Activated CD4-positive, alpha-beta T cell treated with anti-CD3 and anti-CD28 coated beads, Interleukin-2, amount 50 U/mL, for 4 hours (primary cell): Measurements from ENCODE around the gene SGTA.

Experiments used
- DNase-seq, 2 experiments: peaks; one replicate each; pipeline ENCODE4 v3.0.0-alpha.2; 2020

Gene SGTA

GRCh38 chr19:2768365-2769132, 14.5 kb downstream of the SGTA start:
- no peak for DNase-seq

- no peak for DNase-seq
Measured at GRCh38 chr19:2767688-2768087, 15.4 kb downstream of the SGTA start.

DNA sequence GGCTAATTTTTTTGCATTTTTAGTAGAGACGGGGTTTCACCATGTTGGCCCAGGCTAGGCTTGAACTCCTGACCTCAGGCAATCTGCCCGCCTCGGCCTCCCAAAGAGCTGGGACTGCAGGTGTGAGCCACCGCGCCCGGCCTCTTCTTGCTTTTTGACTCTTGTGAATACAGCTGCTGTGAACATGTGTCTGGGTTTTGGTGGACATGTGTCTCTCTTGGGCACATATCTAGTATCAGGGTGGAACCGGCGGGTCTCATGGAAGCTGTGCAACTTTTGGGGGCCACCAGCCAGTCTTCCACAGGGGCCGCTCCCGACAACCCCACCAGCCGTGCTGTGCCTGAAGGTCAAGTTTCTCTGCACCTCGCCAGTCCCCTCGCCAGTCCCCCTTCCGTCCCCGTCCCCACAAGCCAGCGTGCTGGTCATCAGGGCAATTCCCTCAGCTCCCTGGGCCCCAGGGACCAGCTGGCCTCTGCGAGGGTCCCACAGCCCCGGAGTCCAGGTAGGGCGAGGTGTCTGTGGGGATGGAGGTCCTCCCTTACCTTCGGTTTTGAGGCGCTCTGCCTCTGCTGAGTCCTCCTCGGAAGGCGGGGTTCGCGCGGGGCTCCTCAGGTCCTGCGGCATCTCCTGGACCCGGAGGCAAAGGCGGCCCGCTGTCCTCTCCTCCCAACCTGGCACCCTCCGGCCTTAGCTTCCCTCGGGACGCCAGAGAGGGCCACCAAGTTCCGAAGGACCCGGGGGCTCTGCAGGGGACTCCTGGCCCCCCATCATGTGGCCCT, 16.3 kb downstream of the SGTA start:
- no peak for DNase-seq

GRCh38 chr19:2765376-2765775, 17.7 kb downstream of the SGTA start:
- DNase-seq: no peak

DNA sequence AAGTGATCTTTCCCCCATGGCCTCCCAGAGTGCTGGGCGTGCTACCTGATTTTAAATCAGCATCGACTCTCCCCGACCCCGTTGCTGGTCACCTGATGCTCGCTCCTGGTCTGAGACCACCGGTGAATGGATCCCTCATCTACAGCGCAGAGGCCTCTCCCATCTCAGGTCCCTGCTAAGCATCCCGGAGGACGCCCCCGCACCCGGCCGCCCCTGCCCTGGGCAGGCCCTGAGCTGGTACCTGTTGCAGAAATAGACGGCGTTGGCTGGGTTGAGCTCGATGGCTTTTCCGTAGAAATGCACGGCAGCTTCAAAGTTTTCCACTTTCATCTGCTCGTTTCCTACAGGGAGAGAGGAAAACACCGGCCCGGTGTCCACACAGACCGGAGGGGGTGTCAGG, 18.1 kb downstream of the SGTA start:
- no peak for DNase-seq

DNA sequence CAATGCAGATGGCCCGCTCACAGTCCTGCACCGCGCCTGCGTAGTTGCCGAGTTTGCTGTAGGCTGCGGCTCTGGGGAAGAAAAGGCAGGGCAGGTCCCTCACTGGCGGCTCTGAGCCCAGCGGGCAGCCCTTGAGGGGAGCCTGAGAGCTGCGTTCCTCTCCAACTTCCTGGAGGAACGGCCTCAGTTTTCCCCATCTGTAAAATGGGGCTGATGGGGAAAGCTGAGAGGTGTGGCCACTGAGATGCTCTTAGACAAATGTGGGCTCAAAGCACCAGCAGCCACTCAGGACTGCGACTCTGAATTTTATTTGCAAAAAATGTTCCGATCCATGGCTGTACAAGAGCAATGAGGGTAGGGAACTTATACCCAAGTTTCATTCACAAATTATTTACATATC, 19.4 kb downstream of the SGTA start:
- no peak for DNase-seq

DNA sequence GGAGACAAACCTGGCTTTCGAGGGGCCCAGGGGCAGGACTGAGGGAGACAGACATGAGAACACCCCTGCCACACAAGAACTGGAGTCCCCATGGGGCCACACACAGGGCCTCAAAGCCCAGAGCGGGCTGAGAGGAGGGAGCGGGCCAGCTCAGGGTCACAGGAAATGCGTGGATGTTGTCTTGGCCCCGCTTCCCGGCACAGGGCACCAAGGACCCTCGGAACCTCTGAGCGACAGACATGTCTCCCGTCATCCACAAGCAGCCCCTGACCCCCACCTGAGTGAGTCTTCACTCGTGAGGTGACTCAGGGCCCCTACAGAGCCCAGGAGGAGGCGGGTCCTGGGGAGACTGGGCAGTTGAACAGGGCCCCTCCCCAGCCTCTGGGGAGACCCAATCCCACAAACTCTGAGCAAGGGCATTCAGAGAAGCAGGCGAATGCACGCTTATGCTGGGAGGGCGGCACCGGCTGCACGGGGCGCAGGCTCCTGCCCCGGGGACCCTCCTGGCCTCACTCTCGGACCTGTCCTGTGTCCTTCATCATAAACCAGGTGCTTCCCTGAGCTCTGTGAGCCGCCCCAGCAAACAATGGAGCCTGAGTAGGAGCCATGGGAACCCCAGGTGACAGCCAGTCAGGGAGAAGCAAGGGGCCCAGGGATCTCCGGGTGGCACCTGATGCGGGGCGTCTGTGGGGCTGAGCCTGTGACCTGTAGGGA, 20.1 kb downstream of the SGTA start:
- DNase-seq: no peak

GRCh38 chr19:2761876-2762782, 20.9 kb downstream of the SGTA start:
- no peak for DNase-seq

- no peak for DNase-seq
Measured at GRCh38 chr19:2761309-2761677, 21.8 kb downstream of the SGTA start.

GRCh38 chr19:2759965-2760364, 23.1 kb downstream of the SGTA start:
- no peak for DNase-seq

GRCh38 chr19:2759362-2759761, 23.7 kb downstream of the SGTA start:
- DNase-seq: no peak

- DNase-seq: no peak
Measured at GRCh38 chr19:2758601-2759313, 24.3 kb downstream of the SGTA start.

DNA sequence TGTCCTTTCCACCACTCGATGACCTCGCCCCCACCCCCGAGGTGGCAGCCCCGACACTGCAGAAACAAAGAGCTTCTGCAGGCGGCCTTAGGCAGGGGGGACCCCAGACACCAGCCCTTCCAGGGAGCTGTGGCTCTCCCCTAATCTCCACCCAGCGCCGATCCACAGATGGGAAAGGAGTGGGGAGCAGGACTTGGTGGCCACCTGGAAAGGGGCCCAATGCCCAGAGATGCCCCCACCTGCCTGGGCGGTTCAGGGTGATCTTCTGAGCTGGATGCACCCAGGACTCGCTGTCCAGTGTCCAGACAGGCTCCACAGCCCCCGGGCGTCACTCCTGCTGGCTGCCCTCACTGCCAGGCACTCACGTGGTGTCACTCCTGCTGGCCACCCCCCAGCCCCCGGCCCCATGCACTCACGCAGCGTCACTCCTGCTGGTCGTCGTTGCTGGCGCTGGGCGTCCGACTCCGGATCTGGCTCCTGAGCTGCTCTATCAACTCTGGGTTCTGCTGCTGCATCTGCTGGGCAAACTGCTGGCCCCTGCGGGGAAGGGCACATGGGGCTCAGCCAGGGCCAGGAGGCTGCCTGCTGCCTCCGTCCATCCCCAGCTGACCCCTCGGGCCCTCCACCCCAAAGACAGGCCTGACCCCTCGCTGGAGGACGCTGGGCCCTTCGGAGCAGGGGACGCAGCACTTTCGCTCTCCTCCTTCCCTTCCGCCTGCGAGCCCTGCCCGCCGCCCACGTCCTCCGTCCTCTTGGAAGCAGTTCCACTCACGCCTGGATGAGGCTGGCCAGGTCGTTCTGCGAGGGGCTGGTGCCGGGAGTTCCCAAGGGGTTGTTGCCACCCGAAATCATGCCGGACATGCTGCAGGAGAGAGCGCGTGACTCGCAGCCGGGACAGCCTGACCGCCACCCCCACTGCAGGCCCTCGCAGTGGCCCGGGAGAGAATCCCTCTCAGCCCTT, 25.9 kb downstream of the SGTA start:
- no peak for DNase-seq

GRCh38 chr19:2756477-2756876, 26.6 kb downstream of the SGTA start:
- no peak for DNase-seq

GRCh38 chr19:2755811-2756210, 27.3 kb downstream of the SGTA start:
- no peak for DNase-seq

GRCh38 chr19:2755448-2755705, 27.7 kb downstream of the SGTA start:
- DNase-seq: no peak

DNA sequence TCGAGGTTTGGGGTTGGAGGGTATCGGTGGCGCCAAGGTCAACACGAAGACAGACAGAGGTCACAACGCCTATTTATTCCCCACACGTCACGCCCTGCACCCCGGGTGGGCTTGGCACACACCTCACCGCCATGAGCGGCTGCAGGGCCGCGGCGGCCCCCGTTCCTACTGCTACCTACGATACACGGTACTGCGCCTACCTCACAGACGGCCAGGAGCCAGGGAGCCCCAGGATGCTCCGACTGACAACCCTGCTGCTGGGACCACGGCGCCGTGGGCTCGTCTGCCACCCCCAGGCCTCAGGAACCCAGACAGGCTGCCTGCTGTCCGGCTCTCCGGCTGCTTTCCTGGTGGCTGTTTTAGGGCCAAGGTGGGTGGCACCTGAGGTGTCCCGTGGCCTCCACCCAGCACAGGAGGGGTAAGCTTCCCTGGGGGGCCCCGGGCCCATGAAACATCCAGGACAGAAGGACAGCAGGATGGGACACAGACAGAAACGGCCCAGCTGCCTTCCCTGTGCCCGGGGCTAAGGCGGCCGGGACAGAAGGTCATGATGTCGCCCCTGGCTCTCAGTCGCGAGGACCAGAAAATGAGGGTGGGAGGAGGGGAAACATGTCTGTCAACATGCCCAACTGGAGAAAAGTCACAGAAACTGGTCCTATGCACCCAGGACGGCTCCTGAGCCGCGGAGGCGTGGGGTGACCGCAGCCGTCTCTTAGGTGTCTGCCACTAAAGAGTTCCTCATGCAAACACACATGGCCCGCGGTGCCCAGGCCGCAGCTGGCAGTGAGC, 28.2 kb downstream of the SGTA start:
- no peak for DNase-seq

GRCh38 chr19:2751438-2751830, 31.6 kb downstream of the SGTA start:
- no peak for DNase-seq

GRCh38 chr19:2750808-2751437, 32.1 kb downstream of the SGTA start:
- DNase-seq: no peak

DNA sequence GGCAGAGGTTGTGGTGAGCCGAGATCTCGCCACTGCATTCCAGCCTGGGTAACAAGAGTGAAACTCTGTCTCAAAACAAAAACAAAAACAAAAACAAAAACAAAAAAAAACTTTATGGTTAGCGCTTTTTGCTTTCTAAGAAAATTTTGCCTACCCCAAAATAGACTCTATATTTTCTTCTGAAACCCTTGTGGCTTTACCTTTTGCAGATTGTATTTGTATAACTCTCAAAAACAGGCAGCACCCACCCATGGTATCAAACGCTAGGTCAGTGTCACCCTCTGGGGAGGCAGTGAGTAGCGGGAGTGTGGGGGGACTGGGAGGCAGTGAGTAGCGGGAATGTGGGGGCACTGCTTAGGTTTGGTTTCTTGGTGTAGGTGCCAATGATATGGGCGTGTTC, 35.7 kb downstream of the SGTA start:
- DNase-seq: no peak
